Body of pancreas (tissue), 4 donors: ENCODE measurements around the gene RNF212B.

Source experiments
- CTCF ChIP-seq, 7 experiments: fragments of 450-650 bp in 4 of 7; fragments of 200-600 bp in 3 of 7; sonication (generic) in 3 of 7; IDR thresholded peaks; one replicate each; pipeline ENCODE4 v1.5.1; 2016 to 2019; ENCODE audit warnings: antibody characterized with exemption in 7 of 7
- POLR2A ChIP-seq, 3 donors: fragments of 450-650 bp; IDR thresholded peaks; one replicate each; pipeline ENCODE4 v1.6.1; 2016; ENCODE audit warnings: antibody characterized with exemption in 3 of 3, mild to moderate bottlenecking in 2 of 3

DNA sequence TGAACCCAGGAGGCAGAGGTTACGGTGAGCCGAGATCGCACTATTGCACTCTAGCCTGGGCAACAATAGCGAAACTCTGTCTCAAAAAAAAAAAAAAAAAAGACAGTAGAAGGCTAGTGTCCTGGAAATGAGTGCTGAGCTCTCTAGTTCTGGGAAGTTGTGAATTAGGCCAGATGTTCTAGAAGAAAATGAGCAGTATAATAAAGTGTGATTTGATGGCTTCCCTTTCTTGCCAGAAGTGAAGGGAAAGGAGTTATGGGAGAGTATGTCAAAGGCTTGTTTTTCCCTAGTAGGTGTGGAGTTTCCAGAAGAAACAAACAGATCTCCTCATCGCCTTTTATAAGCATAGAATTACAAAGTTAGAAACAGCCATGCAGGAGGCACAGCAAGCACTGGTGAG is 20.5 kb downstream of the RNF212B start:
- TF ChIP-seq CTCF (IDR thresholded peaks at IDR 0.05) (no peak), POLR2A (IDR thresholded peaks at IDR 0.05) (no peak)
